ENCODE results near the gene TET3.
A peak's percentile ranks its signal among the peaks of the same experiment; 100 is the strongest.

TET3 gene

DNA sequence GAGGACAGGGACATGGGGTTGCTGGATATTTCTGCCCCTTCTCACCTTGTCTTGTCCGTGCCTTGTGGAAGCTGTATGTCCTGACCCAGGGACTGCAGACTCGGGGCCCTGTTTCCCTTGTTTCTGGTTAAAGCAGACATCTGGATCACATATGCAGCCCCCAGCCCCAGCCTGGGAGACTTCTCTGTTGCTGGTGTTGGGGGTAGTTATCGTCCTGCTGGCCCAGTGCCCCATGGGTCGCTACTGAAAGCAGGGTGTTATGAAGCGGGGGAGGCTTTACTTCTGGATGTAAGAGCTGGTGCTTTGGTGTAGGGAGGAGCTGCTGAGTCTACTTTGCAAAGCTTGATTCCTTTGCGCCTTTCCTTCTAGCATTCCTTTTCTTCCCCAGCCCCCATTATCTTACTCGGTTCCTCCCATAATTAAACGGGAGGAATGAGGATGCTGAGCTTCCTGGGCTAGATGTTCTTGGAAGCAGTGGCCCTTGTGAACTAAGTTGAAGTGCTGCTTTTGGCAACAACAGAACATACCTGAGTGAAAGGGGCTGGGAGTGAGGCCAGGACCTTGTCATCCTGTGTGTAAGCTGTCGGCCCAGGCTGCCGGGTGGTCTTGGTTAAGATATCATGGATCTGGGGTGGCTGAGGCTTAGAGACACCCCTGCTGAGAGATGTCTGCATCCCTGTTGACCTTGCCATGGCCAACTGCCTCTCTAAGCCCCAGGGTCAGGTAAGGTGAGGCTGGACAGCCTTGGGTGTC, 3.4 kb downstream of the TET3 start:
- no peak for DNase-seq

DNA sequence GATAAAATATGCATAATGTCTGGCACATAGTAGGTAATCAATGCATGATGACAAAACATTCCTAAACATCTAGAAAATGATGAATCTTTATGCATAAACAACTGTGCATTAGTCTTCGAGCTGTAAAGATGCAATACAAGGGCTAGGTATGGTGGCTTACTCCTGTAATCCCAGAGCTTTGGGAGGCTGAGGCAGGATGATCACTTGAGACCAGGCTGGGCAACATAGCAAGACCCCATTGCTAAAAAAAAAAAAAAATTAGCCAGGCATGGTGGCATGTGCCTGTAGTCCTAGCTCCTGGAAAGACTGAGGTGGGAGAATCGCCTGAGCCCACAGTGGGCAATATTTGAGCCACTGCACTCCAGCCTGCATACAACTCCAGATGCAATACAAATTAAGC, 5.3 kb downstream of the TET3 start:
- no peak for DNase-seq

DNA sequence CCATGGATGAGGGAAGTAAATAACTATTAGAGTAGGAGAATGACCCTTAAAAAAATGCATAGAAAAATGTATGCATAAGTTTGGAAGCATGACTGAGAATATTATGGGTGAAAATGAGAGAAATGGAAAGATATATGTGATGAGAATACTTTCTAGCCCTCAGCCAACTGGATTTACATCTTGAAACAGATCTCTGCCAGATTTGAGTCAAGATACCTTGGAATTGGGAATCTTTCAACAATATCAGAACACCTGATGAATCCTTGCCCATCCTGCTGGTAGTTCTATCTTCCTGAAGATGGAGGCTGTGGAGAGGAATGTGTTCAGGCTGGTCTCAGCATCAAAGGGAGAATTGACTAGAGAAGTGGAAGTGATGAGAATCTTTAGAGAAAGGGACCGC, 5.8 kb downstream of the TET3 start:
- no peak for DNase-seq

DNA sequence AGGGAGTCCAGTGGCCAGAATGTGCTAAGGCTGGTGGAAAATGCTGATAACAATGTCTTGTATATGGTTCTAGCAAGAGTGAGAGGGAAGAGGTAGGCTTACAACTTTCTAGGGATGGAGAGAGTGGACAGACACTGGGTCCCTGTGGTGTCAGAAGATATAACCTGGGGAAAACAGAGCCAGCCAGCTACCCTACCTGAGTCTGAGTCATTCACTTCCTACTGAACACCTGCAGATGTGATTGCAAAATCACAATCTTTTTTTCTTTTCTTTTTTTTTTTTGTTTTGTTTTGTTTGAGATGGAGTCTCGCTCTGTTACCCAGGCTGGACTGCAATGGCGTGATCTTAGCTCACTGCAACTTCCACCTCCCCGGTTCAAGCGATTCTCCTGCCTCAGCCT, 7.3 kb downstream of the TET3 start:
- DNase-seq = no peak

DNA sequence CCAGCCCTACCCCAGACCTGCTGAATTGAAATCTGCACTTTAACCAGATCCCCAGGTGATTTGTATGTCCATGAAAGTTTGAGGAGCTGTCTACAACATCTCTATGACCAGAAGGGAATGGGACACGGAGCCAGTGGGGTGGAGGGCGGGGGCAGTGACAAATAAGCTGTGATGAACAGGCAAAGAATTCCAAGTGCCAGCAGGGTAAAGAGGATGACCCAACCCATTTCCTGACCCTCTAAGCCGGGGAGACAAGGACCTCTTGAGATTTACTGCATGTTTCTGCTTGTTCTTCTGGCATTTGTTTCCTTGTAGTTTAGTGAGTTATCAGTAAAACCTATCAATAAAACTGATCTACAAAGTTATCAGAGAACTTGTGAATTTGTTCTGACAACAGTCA, 8.7 kb downstream of the TET3 start:
- no peak for DNase-seq

DNA sequence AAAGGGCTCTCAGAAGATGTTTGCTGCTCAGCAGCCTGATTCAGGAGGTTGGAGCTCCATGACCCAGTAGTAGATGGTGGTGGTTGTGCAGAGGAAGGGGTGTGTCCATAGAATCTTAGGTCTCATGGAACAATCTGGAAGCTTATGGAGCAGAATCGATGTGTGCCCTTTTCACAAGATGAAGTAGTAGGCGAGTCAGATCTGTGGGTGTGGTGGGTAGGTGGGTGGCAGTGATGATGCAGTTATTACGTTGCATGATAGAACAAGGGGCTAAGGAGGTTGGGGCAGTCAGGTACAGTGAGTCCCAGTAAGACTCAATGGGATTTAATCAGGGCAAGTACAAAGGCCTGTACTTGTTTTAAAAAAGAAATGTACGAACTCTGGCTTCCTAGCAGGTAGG, 9.1 kb downstream of the TET3 start:
- no peak for DNase-seq

DNA sequence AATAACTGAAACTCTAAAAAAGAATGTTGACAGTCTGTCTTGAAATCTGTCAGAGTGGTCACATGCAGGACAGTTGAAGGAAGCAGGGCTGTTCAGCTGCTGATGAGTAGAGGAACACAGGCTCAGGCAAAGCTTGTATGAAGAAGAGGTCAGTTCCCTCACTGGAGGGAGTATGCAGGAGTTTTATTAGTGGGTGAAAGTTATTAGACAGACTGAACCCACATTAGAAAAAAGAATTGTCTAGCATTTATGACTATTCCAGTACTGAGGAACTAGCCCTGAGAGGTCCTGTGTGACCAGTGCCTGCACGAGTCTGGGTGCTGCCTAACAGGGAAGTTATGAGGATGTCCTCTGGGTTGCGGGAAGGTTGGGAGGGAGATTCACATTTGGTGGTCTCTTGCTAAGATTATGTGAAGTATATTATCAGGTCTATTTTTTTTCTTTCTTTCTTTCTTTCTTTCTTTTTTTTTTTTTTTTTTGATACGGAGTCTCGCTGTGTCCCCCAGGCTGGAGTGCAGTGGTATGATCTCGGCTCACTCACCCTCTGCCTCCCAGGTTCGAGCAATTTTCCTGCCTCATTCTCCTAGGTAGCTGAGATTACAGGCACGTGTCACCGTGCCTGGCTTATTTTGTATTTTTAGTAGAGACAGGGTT, 9.6 kb downstream of the TET3 start:
- no peak for DNase-seq

DNA sequence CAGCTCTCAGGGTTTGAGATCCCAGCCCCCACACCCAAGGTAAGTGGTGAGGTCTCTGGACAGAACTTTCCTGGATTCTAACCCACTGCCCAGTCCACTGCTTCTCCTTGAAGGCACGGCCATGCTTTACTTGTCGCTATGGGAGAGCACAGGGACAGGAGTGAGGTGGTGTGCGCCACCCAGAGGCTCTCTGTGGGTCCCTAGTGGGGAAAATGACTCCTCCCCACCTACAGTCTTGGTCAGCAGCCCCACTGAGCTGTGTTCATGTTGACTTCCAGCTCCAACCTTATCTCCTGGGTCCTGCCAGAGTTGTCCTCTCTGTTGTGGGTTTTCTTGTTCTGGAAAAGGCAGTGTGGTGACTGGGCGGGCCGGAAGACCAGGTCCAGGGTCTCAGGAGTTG, 11.1 kb downstream of the TET3 start:
- DNase-seq = no peak

DNA sequence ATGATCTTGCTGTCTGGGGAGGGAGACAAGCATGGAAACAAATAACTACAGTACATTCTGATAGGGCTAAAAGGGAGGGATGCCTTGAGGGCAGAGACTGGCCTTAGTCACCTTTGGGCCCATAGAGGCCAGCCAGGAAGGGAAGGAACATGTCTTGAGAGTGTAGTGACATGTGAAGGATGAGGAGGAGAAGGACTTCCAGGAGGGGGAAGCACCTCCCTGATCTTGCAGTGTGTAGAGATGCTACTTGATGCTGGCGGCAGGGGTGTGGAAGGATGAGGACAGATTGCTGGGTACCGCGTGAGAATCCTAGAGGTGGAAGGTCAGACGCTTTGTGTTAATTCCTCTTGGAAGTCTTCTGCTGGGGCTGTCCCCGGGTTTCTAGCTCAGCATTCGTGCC, 13.1 kb downstream of the TET3 start:
- no peak for DNase-seq

DNA sequence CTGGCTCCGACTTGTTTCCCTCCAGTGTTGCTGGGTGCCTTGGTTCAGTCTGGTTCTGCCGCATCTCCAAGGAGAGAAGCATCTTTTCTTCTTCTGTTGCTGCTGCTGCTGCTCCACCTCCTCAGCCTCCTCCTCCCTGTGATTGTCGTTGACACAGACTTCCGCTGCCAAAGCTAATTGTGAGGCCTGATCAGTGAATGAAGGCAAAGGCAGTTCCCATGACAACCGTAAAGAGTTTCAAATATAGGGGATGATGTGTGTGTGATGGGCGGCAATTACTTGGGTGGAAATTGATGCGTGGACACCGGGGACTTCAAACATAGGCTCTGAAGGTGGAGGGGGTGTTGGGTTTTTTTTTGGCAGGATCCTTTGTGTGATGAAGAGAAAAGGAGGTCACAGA, 13.7 kb downstream of the TET3 start:
- no peak for DNase-seq

DNA sequence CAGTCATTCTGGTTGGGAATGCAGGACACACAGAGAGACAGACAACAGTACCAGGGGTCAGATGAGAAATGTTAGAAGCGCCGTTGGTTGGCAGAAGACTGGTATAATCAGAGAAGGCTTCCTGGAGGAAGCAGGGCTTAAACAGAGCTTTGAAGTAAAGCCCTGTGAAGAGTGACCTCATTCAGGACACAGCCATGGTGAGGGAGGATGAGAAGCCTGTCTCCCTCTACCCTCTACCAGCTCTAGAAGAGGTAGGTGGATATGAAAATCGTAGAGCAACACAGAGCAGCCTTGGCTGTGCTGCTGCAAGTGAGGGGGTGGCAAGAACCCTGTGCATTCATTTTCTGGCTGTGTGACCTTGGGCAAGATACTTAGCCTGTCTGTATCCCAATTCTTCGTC, 14.2 kb downstream of the TET3 start:
- no peak for DNase-seq

DNA sequence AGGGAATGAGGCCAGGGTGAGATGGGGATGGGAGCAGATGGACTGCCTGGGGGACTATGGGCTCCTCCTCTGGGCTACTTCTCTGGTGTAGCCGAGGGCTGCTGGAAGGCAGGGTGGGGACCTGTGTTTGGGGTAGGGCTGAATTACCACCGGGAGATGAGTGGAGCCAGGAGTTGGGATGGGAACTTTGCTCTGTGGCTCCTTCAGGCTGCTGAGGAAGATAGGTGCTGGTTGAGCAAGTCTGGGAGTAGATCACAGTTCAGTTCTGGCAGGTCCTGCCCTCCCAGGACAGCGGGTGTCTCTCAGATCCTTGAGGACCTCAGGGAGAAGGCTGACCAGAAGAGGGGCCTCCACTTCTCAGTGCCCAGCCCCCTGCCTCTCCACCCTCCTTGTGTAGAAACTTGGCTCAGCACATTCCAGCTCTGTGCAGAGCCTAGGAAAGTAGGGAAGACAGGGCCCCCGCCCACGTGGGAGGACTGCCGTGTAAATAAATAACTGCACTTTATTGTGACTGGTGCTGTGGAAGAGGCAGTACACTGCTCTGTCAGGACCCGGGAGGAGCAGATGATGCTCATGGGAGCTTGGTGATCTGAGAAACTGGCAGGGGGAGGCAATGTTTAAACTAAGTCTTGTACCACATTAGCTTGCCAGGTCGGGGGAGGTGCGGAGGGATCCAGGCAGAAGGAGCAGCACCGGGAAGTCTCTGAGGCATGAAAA, 15.3 kb downstream of the TET3 start:
- no peak for DNase-seq

DNA sequence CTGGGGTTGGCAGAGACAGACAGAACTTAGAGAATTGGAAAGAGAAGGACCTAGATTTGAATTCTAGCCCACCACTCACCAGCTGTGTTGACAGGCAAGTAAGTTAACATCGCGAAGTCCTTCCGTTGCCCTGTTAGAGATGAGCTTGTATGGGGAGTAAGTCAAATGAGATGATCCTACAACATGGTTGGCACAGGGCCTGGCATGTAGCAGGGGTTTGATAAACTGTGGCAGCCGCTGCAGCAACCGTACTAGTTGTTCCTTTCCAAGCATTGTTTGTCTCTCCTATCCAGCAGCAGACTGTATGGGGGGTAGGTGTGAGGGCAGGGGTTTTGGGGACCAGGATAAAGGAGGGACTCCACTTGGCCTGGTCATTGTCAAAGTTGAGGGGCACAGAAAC, 16.0 kb downstream of the TET3 start:
- DNase-seq = no peak

DNA sequence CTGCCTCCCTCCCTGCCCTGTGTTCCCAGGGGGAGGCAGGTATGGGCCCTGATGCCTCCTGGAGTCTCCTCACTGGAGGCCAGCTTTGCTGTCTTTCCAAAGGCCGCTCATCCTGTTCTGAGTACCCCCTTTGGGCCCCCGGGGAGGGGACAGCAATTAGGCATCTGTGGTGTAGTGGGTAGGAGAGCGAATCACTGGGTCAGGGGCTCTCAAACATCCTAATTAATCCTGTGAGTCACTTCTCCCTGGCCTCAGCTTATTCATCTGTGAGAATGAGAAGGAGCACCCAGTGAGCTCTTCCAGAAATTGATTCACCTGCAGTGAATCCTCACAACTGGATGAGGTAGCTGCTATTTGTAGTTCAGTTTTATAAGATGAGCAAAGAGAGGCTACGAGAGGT, 16.4 kb downstream of the TET3 start:
- no peak for DNase-seq

DNA sequence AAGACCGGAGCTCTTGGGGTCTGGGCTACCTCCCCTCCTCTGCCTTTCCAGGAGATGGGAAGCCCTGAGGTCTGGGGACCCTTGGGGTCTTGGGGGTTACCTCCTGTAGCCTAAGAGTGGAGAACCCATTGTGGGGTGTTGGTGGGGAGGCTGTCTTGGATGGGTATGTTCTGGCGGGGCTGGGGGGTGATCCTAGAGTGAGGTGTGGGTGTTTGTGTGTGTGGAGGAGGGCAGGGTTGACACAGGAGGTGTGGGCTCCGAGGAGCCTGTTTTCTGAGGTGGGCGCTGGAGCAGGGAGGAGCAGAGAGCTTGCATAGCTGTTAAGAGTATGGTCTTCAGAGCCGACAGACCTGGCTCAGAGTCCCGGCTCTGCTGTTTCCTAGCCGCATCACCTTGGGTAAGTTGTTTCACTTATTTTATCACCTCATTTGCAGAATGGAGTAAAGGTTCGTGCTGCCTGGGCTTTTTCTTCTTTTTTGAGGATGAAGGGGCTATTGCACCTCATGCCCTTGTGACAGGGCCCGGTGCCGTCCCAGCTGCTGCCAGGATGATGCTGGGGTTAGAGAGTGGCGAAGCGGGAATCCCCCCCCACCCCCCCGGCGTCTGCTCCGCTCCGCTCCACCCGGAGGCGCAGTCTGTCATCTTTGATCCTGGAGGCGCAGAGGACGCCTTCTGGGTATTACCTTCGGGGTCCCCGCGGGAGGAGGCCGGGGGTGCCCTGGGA, 17.2 kb downstream of the TET3 start:
- DNase-seq = no peak

DNA sequence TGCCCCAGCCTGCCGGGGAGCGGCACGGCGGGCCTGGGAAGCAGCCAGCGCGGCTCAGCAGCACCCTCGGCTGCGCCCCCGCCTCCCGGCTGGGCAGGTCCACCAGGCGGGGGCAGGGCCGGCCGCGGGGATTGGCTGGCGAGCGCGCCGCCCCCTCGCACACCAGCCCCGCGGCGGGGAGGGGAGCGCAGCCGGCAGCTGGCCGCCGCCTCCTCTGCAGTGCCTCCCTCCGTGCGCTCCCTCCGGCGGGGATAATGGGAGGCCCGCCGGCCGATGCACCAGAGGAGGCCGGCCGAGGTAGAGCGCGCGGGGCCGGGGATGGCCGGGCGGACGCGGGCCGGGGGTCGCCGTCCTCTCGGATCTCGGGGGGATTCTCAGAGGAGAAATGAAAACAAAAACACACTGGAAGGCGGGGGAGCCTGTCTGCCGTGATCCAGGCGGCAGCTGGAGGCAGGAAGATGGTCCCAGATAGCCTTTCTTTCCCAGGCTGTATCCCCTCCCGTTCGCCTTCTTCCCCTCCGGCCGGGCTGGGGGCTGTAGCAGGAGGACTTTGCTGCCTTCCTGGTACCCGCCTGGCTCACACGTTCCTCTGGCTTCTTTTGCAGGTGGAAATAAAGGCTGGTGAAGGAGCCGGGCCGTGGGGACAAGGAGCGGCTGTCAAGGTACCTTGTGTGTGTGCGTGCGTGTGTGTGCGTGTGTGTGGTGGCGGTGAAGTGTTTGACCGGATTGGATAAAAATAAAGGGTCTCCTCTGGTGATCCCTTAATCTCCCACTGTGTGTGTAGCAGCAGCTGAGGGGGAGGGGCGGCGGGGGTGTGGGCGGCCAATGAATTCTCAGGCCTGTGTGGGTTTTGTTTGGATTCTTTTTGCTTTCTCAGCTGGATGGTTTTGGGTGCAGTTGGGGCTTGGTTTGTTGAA, 18.1 kb downstream of the TET3 start:
- peak; percentile 71 for DNase-seq

DNA sequence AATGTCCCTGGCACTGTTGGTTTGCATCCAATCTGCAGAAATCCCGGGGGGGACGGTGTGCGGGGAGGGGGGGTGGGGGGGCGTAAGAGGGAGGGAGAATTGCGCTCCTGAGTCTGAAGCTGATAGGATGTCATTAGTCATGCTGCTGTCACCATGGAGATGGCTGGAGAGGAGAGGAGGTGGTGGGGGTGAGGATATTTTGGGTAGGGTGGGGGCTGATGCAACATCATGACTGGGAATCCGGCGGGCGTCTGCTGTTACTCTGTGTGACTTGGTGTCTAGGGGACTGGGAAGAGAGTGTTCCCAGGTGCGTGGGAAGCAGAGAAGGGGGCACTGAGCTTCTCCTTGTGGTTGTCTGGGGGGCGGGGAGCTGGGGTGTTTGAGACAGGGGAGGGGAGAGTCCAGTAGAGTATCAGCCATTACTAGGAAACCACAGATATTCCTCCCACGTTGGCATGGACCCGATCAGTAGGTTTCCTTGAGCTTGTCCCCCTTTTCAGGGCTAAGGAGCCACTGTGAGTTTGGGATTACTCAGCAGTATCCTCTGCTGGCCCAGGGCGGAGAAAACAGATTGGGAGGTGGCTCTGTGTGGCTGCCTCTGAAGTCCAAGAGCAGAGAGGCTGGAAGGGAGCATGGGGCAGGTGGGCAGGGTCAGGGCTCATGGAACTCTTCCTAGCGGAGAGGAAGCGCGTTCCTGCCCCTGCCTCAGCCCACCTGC, 18.9 kb downstream of the TET3 start:
- no peak for DNase-seq

DNA sequence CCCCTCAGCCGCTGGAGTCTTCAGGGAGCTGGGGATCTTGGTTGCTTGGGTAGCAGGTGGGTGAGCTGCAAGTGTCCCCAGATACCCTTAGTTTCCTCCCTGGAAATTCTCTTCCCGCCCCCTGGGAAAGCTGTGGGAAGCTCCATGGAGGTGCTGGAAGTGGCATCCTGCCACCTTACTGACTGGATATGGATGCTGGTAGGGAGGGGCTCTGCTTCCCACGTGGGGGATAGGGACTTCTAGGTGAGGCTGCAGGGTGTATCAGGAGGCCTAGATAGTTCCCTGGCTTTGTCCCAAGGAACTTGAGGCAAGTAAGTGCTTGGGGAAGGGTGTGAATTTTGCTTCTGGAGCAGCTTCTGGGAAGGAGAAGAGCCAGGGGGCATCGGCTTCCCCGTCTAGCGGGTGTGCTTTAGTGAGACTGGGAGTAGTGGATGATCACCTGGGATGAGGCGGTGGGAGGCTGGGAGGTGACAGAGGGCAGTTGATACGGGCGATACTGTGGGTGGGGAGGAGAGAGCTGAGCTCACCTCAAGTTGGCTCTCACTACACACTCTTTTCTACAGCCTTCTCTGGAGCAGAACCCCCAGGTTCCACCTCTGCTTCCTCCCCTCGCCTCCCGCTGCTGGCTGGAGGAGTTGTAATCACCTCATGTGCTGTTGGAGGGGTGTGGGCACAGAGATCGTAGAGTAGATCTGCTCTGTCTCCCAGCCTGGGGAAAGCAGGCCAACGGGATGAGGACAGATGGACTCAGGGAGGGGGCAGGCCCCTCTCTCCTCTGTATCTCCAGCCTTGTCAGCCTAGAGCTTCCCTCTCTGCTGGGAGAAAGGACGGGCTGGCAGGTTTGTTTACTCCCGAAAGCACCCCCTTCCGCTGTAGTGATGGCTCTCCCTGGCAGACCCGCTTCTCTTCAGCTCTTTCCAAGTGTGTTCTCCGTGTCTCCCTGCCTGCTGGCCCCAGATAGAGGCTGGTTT, 19.8 kb downstream of the TET3 start:
- no peak for DNase-seq

DNA sequence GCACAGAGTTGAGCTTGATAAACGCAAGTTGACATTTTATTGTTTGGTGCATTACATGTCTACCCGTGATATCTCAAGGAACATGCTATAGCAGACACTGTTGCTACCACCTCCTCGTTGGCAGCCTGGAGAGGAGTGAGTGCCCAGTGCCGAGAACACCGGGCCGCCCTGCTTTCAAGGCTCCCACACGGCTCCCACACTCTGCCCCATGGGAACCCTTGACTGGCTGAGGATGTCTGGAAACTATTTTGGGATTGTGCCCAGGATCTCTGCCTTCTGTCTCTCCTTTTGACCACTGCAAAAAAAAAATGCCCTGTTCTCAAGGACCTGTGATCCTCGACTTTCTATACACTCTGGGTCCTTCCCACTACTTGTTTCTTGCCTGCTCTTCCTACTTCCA, 21.1 kb downstream of the TET3 start:
- DNase-seq = no peak

DNA sequence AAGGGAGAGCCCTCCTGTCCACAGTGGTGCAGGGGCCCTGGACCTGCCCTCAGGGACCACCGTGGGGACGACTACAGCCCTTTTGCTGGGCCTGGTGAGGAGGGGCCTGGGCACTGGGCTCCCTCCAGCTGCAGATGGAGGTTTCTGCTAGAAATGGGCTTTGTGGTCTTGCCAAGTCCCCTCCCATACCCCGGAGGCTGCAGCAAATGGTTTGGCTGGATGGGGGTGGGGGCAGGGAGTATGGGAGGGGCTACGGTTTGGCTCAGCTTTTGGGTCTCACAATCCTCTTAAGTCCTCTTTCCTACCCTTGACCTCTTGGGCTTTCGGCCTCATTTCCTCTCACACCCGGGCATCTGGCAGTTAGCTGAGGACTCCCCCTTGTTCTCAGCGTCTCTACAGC, 21.7 kb downstream of the TET3 start:
- no peak for DNase-seq

DNA sequence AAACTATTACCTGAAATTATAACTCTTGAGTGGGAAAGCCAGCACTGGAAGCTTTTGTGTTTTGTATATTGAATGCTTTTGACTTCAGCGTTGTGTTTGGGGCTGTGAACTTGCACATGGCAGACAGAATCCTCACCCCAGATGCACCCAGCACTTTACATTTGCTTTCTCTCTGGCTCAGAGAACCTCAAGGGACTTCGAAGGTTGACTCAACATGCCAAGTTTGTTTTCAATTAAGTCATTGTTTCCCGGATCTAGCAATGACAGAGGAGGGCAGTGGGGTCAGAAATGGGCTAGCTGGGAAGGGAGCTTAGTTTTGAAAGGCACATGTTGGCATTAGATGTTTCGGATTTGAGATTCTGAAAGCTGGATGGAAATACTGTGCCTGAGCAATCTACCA, 22.4 kb downstream of the TET3 start:
- DNase-seq = no peak

Measured in activated effector memory CD4-positive, alpha-beta T cell treated with Interleukin-2 at 50 U/mL for 16 hours (primary cell).